SW 1271 (cell line): ENCODE results near the gene ADGRB2.

Experiments used
- DNase-seq, 2 experiments: peaks; one replicate each; lab custom pipeline; 2025; lab: John Stamatoyannopoulos, UW

ADGRB2 gene

GRCh38 chr1:31782421-31783410, 18.6 kb upstream of the ADGRB2 start:
- DNase-seq, result no peak

- DNase-seq, result no peak
Observed at GRCh38 chr1:31781756-31782371, 17.7 kb upstream of the ADGRB2 start.

DNA sequence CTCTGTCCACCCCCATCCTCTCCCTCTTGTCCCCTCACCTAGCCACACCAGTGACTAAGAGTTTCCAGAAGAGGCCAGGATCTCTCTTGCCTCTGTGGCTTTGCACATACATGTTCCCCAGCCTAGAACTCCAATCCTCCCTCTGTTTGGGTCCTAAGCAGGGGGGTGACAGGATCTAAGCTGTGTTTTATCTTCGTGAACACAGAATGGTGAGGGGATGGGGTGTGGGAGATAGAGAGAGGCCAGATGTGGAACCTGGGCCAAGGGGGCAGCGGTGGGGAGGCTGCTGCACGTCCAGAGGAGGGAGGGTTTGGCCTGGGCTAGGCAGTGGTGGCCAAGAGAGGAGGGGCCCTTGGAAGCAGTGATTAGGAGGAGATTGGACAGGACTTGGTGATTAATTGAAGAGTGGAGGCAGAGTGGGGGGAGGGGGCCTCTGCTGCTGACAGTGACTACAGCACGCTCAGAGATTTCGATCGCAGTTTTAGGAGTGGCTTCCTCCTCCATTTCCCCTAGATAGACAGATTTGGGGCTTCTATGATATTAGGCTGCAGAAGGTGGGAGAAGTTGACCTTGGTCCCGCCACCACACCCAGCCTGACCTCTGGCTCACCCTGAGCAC, 17.1 kb upstream of the ADGRB2 start:
- no peak for DNase-seq

DNA sequence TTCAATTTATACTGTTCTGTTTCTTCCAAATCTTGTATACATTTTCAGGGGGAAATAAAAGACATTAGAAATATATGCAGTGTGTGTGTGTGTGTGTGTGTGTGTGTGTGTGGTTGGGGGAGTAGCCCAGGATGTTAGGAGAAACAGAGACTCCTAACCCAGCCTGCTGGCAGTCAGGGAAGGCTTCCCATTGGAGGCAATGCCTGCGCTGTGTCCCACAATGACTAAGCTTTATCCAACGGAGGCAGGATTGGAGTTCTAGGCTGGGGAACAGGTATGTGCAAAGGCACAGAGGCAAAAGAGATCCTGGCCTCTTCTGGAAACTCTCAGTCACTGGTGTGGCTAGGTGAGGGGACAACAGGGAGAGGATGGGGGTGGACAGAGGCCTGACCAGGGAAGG, 16.5 kb upstream of the ADGRB2 start:
- no peak for DNase-seq

DNA sequence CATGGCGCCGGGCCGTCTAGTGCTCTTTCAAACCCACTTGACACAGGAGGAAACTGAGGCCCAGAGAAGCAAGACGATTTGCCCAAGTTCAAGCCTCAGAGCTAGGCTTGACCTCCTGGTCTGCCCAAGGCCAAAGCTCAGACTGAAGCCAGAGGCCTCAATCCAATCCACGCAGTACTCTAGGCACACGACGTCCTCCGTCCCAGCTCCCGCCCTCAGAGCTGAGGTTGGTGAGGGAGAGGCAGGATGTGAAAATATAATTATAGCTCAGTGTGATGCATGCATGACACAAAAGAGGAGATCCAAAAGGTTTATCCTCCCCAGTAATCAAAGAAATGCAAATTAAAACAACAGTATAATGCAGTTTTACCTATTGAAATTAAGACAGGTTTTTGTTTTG, 15.5 kb upstream of the ADGRB2 start:
- no peak for DNase-seq

- DNase-seq, result no peak
Observed at GRCh38 chr1:31778763-31779488, 14.8 kb upstream of the ADGRB2 start.

- DNase-seq, result no peak
Observed at GRCh38 chr1:31776516-31776915, 12.4 kb upstream of the ADGRB2 start.

DNA sequence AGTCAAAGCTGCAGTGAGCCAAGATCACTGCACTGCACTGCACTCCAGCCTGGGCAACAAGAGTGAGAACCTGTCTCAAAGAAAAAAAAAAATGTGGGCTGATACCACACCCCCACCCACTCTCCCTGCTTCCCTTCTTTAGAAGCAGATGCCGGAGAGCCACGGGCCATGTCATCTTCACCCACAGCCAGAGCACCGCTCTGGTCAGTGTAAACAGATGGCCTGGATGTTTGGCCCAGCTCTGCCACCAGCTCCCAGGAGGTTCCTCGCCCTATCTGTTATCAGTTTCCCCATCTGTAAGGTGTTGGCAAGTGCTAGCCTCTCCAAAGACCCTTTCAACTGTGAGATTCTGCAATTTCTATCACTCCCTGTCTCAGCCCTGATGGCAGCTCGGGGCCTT, 11.9 kb upstream of the ADGRB2 start:
- no peak for DNase-seq

- DNase-seq, result no peak
Observed at GRCh38 chr1:31775210-31775999, 11.3 kb upstream of the ADGRB2 start.

- no peak for DNase-seq
Observed at GRCh38 chr1:31774495-31774894, 10.4 kb upstream of the ADGRB2 start.

DNA sequence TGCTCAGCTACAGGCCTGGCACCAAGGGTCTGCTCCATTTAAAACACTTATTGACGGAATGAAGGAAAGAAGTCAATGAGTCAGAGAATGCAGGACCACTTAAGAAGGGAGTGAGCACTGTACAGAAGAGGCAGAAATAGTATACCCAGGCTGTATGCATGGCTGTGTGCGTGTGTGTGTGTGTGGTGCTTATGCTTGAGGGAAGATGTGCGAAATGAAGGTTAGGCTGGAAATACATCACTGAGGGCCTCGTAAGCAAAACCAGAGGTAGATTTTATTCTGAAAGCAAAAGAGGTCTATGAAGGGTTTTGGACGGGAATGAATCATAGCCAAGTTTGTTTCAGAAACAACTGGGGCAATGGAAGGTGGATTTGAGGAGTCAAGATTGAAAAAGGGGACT, 9.7 kb upstream of the ADGRB2 start:
- no peak for DNase-seq

DNA sequence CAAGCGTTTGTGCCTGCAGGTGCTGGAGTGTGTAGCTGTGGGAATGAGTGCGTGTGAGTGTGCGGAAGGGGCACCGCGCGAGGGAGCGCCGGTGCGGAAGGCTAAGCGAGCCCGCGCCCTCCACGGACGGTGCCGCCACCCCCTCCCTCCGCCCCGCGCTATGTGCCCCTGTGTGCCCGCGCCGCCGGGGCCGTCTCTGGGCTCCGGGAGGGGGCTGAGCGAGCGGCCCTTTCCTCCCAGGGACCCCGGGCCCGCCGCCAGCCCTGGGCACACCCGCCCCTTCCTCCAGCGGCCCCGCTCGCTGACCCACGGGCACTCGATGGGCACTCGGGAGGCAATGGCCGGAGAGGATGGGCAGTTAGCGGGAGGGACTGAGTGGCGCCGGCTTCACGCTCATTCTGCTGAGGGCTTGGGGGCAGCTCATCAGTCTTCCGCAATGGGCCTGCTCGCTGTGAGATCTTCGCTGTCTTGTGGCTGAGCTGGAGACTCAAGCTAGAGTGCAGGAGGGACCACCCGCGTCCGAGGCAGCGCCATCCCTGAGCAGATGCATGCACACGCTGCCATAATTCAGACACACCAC, 8.6 kb upstream of the ADGRB2 start:
- DNase-seq, result no peak

GRCh38 chr1:31771891-31772668, 7.9 kb upstream of the ADGRB2 start:
- DNase-seq, result no peak

DNA sequence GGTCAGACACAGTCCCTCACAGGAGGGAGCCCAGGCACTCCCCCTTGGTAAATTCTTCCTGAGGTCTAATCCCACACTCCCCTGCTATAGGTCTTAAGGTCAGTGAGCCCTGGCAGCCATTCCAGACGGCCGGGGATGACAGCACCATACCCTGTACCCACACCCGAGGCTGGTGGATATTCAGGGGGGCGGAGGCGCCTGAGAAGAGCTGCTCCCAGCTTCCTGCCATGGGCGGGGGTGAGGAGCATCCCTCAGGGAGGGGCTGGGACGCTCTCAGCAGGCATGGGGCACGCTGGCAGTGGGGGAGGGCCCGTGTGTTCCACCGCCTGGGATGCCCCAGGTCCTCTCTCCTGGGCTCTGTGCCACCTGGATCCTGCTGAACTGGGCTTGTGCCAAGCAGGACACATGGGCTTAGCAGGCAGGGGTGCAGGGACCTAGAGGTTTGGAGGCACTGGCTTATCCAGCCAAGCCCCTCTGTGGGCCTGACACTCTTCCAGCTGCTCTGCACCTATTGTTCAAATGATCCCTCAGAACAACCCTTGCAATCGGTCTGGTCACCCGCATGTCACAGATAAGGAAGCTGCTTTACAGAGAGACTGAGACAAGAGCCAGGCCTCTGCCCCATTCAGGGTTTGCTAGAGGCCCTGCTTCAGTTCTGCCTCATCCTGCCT, 5.7 kb upstream of the ADGRB2 start:
- DNase-seq, result no peak

GRCh38 chr1:31768939-31769704, 5.0 kb upstream of the ADGRB2 start:
- no peak for DNase-seq

DNA sequence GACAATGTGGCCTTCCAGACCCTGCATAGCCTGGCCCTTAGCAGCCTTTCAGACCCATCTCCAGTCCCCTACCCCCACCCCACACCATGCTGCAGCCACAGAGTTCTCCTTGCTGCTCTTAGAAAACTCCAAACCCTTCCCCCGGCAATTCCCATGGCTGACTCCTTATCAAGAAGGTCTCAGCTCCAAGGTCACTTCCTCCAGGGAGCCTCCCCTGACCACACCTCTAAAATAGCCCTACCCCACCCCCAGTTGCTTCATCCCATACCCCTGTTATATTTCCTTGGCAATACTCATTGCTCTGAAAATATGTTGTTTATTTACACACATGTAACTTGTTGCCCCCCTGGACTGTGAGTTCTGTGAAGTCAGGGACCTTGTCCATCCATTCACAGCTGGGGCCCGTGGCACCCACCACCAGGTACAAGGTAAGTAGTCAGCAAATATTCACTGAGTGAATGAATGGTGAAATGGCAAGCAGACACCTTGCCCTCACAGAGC, 4.3 kb upstream of the ADGRB2 start:
- no peak for DNase-seq

DNA sequence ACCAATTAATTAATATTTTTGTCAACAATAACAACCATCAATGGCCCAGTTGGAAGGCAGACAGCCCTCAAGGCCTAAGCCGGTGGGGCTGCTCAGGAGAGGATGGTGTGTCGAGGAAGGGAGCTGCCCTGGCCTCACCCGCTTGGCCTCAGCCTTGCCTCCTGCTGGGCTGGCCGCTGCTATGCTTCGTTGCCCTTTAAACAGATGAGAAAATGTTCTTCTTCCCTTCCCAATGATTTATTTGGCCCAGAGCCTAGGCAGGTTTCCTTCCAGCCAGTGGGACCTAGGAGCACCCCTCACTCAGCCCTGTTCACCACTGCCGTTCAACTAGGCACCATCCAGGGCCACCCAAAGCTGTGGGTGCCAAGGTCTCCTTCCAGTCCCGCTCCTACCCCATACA, 3.1 kb upstream of the ADGRB2 start:
- DNase-seq, result no peak

DNA sequence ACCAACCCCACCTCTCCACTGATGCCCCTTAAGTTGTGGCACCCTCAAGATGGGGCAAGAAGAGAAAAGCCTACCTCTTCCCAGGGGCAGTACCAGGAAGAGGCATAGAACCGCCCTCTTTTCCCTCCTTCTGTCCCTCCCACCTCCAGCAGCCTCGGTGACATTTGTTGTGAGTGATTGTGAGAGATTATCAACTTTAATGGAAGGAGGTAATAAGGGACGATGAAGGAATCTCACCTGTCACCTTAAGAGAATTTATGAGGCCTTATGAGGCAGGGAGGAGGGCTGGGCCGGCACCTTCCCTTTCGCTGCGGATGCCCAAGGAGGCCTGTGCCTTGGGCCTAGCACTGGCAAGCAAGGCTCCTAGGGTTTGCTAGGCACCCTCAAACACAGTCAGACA, 1.4 kb upstream of the ADGRB2 start:
- DNase-seq, result no peak

DNA sequence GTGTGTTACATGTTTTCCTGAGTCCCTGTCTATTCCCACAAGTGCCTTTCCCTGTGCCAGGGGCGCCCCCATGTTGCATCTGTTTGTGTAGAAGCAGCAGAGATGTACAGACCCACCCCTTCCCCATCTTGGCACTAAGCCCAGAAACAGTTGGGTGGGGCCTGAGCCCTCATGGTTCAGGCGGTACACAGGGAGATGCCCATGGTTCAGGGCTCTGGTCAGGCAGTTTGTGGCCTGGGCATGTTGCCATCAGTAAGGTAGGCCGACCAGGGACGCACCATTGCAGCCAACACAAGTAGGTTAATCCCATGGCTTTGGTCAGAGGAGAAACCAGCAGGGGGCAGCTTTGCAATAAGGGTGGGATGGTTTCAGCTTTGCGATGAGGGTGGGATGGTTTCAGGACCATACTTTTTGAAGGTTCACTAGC, 914 bp upstream of the ADGRB2 start:
- peak in 1 of 2 experiments; percentile 3 for DNase-seq
